ENCODE data around the gene DNAH5.
"Not testable (repeated sequence)": the region's sequence is repeated elsewhere in the genome, so short reads cannot be mapped to it uniquely, and the experiment has no call there.

The DNAH5 gene

GRCh38 chr5:13944560-13945199 is at the start of gene DNAH5:
Gene DNAH5 (minus strand): TSS chr5:13944688. CDS start chr5:13944438, 250 bp downstream.
- Histone ChIP-seq H3K36me3 (ENCODE audit: control insufficient read depth, insufficient read depth, low read length, severe bottlenecking) (no peaks in the 10 kb centered on the region), H3K9ac (ENCODE audit: low read length) (no peak within 1 kb of the TSS), H3K27me3 (replicated peaks; ENCODE audit: control insufficient read depth, insufficient read depth, low read length) (peaks cover 8% of the 10 kb centered on the region), H3K4me3 (ENCODE audit: low read length) (no peak within 1 kb of the TSS), H3K4me1 (ENCODE audit: control insufficient read depth, insufficient read depth, low read length) (peaks cover 4% of the 10 kb centered on the region), H3K9me3 (ENCODE audit: control insufficient read depth, low read length) (no peaks in the 10 kb centered on the region)
- no peak for DNase-seq (ENCODE audit: low read depth)

GRCh38 chr5:13993926-13994325 is 49.4 kb upstream of the DNAH5 start:
- DNase-seq (ENCODE audit: low read depth) = no peak
- H3K9ac ChIP-seq (ENCODE audit: low read length) = no peak overlapping the region
- no peak overlapping the region for H3K4me3 ChIP-seq (ENCODE audit: low read length)
- H3K27me3 ChIP-seq (replicated peaks; ENCODE audit: control insufficient read depth, insufficient read depth, low read length) = no peaks in the 10 kb centered on the region
- peaks cover 4% of the 10 kb centered on the region for H3K9me3 ChIP-seq (ENCODE audit: control insufficient read depth, low read length)
- no peaks in the 10 kb centered on the region for H3K4me1 ChIP-seq (ENCODE audit: control insufficient read depth, insufficient read depth, low read length)
- no peaks in the 10 kb centered on the region for H3K36me3 ChIP-seq (ENCODE audit: control insufficient read depth, insufficient read depth, low read length, severe bottlenecking)

- H3K4me3 ChIP-seq (ENCODE audit: low read length) = no peak overlapping the region
- H3K36me3 ChIP-seq (ENCODE audit: control insufficient read depth, insufficient read depth, low read length, severe bottlenecking) = no peaks in the 10 kb centered on the region
- no peaks in the 10 kb centered on the region for H3K4me1 ChIP-seq (ENCODE audit: control insufficient read depth, insufficient read depth, low read length)
- peaks cover 4% of the 10 kb centered on the region for H3K9me3 ChIP-seq (ENCODE audit: control insufficient read depth, low read length)
- H3K27me3 ChIP-seq (replicated peaks; ENCODE audit: control insufficient read depth, insufficient read depth, low read length) = no peaks in the 10 kb centered on the region
- H3K9ac ChIP-seq (ENCODE audit: low read length) = no peak overlapping the region
- DNase-seq (ENCODE audit: low read depth) = no peak
Observed at GRCh38 chr5:13992795-13993194, 48.3 kb upstream of the DNAH5 start.

GRCh38 chr5:13991365-13991764 is 46.9 kb upstream of the DNAH5 start:
- H3K9me3 ChIP-seq (ENCODE audit: control insufficient read depth, low read length) = no peaks in the 10 kb centered on the region
- H3K4me1 ChIP-seq (ENCODE audit: control insufficient read depth, insufficient read depth, low read length) = peaks cover 2% of the 10 kb centered on the region
- no peak overlapping the region for H3K9ac ChIP-seq (ENCODE audit: low read length)
- no peak for DNase-seq (ENCODE audit: low read depth)
- H3K4me3 ChIP-seq (ENCODE audit: low read length) = no peak overlapping the region
- no peaks in the 10 kb centered on the region for H3K27me3 ChIP-seq (replicated peaks; ENCODE audit: control insufficient read depth, insufficient read depth, low read length)
- no peaks in the 10 kb centered on the region for H3K36me3 ChIP-seq (ENCODE audit: control insufficient read depth, insufficient read depth, low read length, severe bottlenecking)

- no peaks in the 10 kb centered on the region for H3K9me3 ChIP-seq (ENCODE audit: control insufficient read depth, low read length)
- no peak overlapping the region for H3K9ac ChIP-seq (ENCODE audit: low read length)
- no peak for DNase-seq (ENCODE audit: low read depth)
- H3K4me3 ChIP-seq (ENCODE audit: low read length) = no peak overlapping the region
- H3K4me1 ChIP-seq (ENCODE audit: control insufficient read depth, insufficient read depth, low read length) = peaks cover 6% of the 10 kb centered on the region
- no peaks in the 10 kb centered on the region for H3K27me3 ChIP-seq (replicated peaks; ENCODE audit: control insufficient read depth, insufficient read depth, low read length)
- H3K36me3 ChIP-seq (ENCODE audit: control insufficient read depth, insufficient read depth, low read length, severe bottlenecking) = no peaks in the 10 kb centered on the region
Observed at GRCh38 chr5:13990896-13991295, 46.4 kb upstream of the DNAH5 start.

GRCh38 chr5:13989832-13990231 is 45.3 kb upstream of the DNAH5 start:
- Histone ChIP-seq H3K27me3 (replicated peaks; ENCODE audit: control insufficient read depth, insufficient read depth, low read length) (no peaks in the 10 kb centered on the region), H3K4me1 (ENCODE audit: control insufficient read depth, insufficient read depth, low read length) (peaks cover 12% of the 10 kb centered on the region), H3K9me3 (ENCODE audit: control insufficient read depth, low read length) (no peaks in the 10 kb centered on the region), H3K9ac (ENCODE audit: low read length) (no peak overlapping the region), H3K4me3 (ENCODE audit: low read length) (no peak overlapping the region), H3K36me3 (ENCODE audit: control insufficient read depth, insufficient read depth, low read length, severe bottlenecking) (no peaks in the 10 kb centered on the region)
- DNase-seq (ENCODE audit: low read depth) = no peak

GRCh38 chr5:13987843-13988464 is 43.5 kb upstream of the DNAH5 start:
- H3K9ac ChIP-seq (ENCODE audit: low read length) = peak overlapping the region; percentile 63
- H3K36me3 ChIP-seq (ENCODE audit: control insufficient read depth, insufficient read depth, low read length, severe bottlenecking) = no peaks in the 10 kb centered on the region
- DNase-seq (ENCODE audit: low read depth) = peak; percentile 87
- no peaks in the 10 kb centered on the region for H3K9me3 ChIP-seq (ENCODE audit: control insufficient read depth, low read length)
- H3K27me3 ChIP-seq (replicated peaks; ENCODE audit: control insufficient read depth, insufficient read depth, low read length) = no peaks in the 10 kb centered on the region
- H3K4me1 ChIP-seq (ENCODE audit: control insufficient read depth, insufficient read depth, low read length) = peaks cover 12% of the 10 kb centered on the region
- no peak overlapping the region for H3K4me3 ChIP-seq (ENCODE audit: low read length)

- Histone ChIP-seq H3K4me3 (ENCODE audit: low read length) (peak overlapping the region; percentile 61), H3K4me1 (ENCODE audit: control insufficient read depth, insufficient read depth, low read length) (peaks cover 12% of the 10 kb centered on the region), H3K36me3 (ENCODE audit: control insufficient read depth, insufficient read depth, low read length, severe bottlenecking) (no peaks in the 10 kb centered on the region), H3K27me3 (replicated peaks; ENCODE audit: control insufficient read depth, insufficient read depth, low read length) (no peaks in the 10 kb centered on the region), H3K9ac (ENCODE audit: low read length) (peak overlapping the region; percentile 78), H3K9me3 (ENCODE audit: control insufficient read depth, low read length) (no peaks in the 10 kb centered on the region)
- DNase-seq (ENCODE audit: low read depth) = peak; percentile 80
Observed at GRCh38 chr5:13985731-13986418, 41.4 kb upstream of the DNAH5 start.

- H3K36me3 ChIP-seq (ENCODE audit: control insufficient read depth, insufficient read depth, low read length, severe bottlenecking); H3K4me3 ChIP-seq (ENCODE audit: low read length); DNase-seq (ENCODE audit: low read depth); H3K9ac ChIP-seq (ENCODE audit: low read length); H3K9me3 ChIP-seq (ENCODE audit: control insufficient read depth, low read length); H3K27me3 ChIP-seq (replicated peaks; ENCODE audit: control insufficient read depth, insufficient read depth, low read length): not testable (repeated sequence)
- peaks cover 12% of the 10 kb centered on the region for H3K4me1 ChIP-seq (ENCODE audit: control insufficient read depth, insufficient read depth, low read length)
Observed at GRCh38 chr5:13984888-13985287, 40.4 kb upstream of the DNAH5 start.

- H3K27me3 ChIP-seq (replicated peaks; ENCODE audit: control insufficient read depth, insufficient read depth, low read length) = no peaks in the 10 kb centered on the region
- H3K36me3 ChIP-seq (ENCODE audit: control insufficient read depth, insufficient read depth, low read length, severe bottlenecking) = no peaks in the 10 kb centered on the region
- no peak overlapping the region for H3K4me3 ChIP-seq (ENCODE audit: low read length)
- H3K4me1 ChIP-seq (ENCODE audit: control insufficient read depth, insufficient read depth, low read length) = peaks cover 8% of the 10 kb centered on the region
- no peak overlapping the region for H3K9ac ChIP-seq (ENCODE audit: low read length)
- no peaks in the 10 kb centered on the region for H3K9me3 ChIP-seq (ENCODE audit: control insufficient read depth, low read length)
- DNase-seq (ENCODE audit: low read depth) = peak; percentile 68
Observed at GRCh38 chr5:13976867-13977830, 32.7 kb upstream of the DNAH5 start.

- Histone ChIP-seq H3K36me3 (ENCODE audit: control insufficient read depth, insufficient read depth, low read length, severe bottlenecking) (no peaks in the 10 kb centered on the region), H3K27me3 (replicated peaks; ENCODE audit: control insufficient read depth, insufficient read depth, low read length) (no peaks in the 10 kb centered on the region), H3K4me3 (ENCODE audit: low read length) (no peak overlapping the region), H3K4me1 (ENCODE audit: control insufficient read depth, insufficient read depth, low read length) (peaks cover 8% of the 10 kb centered on the region), H3K9ac (ENCODE audit: low read length) (no peak overlapping the region), H3K9me3 (ENCODE audit: control insufficient read depth, low read length) (no peaks in the 10 kb centered on the region)
- no peak for DNase-seq (ENCODE audit: low read depth)
Observed at GRCh38 chr5:13976223-13976622, 31.7 kb upstream of the DNAH5 start.
